Endothelial cell of umbilical vein (primary cell): ENCODE measurements around the gene SP2.

Experiments used
- EZH2 ChIP-seq: IDR thresholded peaks from 2 replicates; pipeline ENCODE4 v1.6.1; 2012; ENCODE audit warnings: borderline replicate concordance, low read depth, mild to moderate bottlenecking, moderate library complexity, low read length, inconsistent platforms; ENCODE audit not compliant: severe bottlenecking
- GATA2 ChIP-seq: IDR thresholded peaks from 2 replicates; pipeline ENCODE4 v1.7.0; 2011; ENCODE audit warnings: low read depth, mild to moderate bottlenecking, moderate library complexity, mixed read lengths, low read length; ENCODE audit not compliant: insufficient read length, insufficient read depth
- JUN ChIP-seq: IDR thresholded peaks from 2 replicates; pipeline ENCODE4 v1.6.1; 2011; ENCODE audit warnings: borderline replicate concordance, low read depth; ENCODE audit not compliant: insufficient read length, insufficient read depth
- MYC ChIP-seq: IDR thresholded peaks from one replicate; pipeline ENCODE4 v1.6.1; 2011; ENCODE audit warnings: mild to moderate bottlenecking, low read depth, low read length
- POLR2A ChIP-seq: IDR thresholded peaks from 2 replicates; pipeline ENCODE4 v1.6.1; 2012; ENCODE audit warnings: low read depth, mild to moderate bottlenecking, control low read depth, low read length
- POLR2AphosphoS5 ChIP-seq: IDR thresholded peaks from 2 replicates; pipeline ENCODE4 v1.6.1; 2012; ENCODE audit warnings: low read depth, mild to moderate bottlenecking, control low read depth, low read length, moderate library complexity; ENCODE audit not compliant: insufficient read depth
- TF ChIP-seq, protein P1 (sequence below), 2 donors: IDR thresholded peaks; 1 replicate in 1 of 2; 2 replicates in 1 of 2; pipeline ENCODE4 v1.5.1; 2011; ENCODE audit warnings: low read length in 2 of 2, mild to moderate bottlenecking in 2 of 2, moderate library complexity in 2 of 2, control low read depth in 1 of 2, inconsistent platforms in 1 of 2, low read depth in 1 of 2; ENCODE audit not compliant: insufficient read depth in 1 of 2; ENCODE audit errors: extremely low read depth in 1 of 2
- TF ChIP-seq, protein P2 (sequence below): IDR thresholded peaks from 2 replicates; pipeline ENCODE4 v1.6.1; 2011; ENCODE audit not compliant: insufficient read depth, insufficient read length

GRCh38 chr17:47975823-47976205 is 79.8 kb downstream of the SP2 start:
- TF ChIP-seq MYC (no peak), EZH2 (no peak), POLR2A (no peak), POLR2AphosphoS5 (no peak), JUN (no peak), GATA2 (no peak)
- TF ChIP-seq, protein P1, sequence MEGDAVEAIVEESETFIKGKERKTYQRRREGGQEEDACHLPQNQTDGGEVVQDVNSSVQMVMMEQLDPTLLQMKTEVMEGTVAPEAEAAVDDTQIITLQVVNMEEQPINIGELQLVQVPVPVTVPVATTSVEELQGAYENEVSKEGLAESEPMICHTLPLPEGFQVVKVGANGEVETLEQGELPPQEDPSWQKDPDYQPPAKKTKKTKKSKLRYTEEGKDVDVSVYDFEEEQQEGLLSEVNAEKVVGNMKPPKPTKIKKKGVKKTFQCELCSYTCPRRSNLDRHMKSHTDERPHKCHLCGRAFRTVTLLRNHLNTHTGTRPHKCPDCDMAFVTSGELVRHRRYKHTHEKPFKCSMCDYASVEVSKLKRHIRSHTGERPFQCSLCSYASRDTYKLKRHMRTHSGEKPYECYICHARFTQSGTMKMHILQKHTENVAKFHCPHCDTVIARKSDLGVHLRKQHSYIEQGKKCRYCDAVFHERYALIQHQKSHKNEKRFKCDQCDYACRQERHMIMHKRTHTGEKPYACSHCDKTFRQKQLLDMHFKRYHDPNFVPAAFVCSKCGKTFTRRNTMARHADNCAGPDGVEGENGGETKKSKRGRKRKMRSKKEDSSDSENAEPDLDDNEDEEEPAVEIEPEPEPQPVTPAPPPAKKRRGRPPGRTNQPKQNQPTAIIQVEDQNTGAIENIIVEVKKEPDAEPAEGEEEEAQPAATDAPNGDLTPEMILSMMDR (IDR thresholded peaks at IDR 0.05; ENCODE audit: extremely low read depth in 1 of 2, insufficient read depth in 1 of 2, low read depth in 1 of 2, low read length in 2 of 2), result no peak
- TF ChIP-seq, protein P2, sequence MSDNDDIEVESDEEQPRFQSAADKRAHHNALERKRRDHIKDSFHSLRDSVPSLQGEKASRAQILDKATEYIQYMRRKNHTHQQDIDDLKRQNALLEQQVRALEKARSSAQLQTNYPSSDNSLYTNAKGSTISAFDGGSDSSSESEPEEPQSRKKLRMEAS, result no peak
